Osteoblast (primary cell): ENCODE data around the gene MAPKAPK5. TPM values are rescaled to one million over a fixed set of nuclear protein-coding genes. Genes with fewer than 3 reads are reported as not detected.
"Not testable (repeated sequence)": the region's sequence is repeated elsewhere in the genome, so short reads cannot be mapped to it uniquely, and the experiment has no call there.

ENCODE experiments used
- DNase-seq: peaks from one replicate; pipeline ENCODE4 v3.0.0; 2011; ENCODE audit warnings: low spot score, mixed read lengths; ENCODE audit not compliant: insufficient read length; ENCODE audit errors: missing footprints
- H2AFZ ChIP-seq: 2 replicates; pipeline ENCODE4 v1.6.0; 2011; ENCODE audit warnings: mild to moderate bottlenecking, low read length
- H3K27ac ChIP-seq: 2 replicates; pipeline ENCODE4 v1.5.1; 2011; ENCODE audit warnings: mild to moderate bottlenecking, low read depth, low read length, moderate library complexity
- H3K27me3 ChIP-seq: 2 replicates; pipeline ENCODE4 v1.6.0; 2012; ENCODE audit warnings: mild to moderate bottlenecking, control low read depth, inconsistent platforms, low read length, moderate library complexity; ENCODE audit not compliant: insufficient read depth
- H3K36me3 ChIP-seq: 2 replicates; pipeline ENCODE4 v1.5.1; 2011; ENCODE audit warnings: mild to moderate bottlenecking, low read length, control low read depth, moderate library complexity; ENCODE audit not compliant: insufficient read depth
- H3K4me1 ChIP-seq: 2 replicates; pipeline ENCODE4 v1.5.1; 2011; ENCODE audit warnings: mild to moderate bottlenecking, low read length, control low read depth, moderate library complexity; ENCODE audit not compliant: insufficient read depth
- H3K4me2 ChIP-seq: 2 replicates; pipeline ENCODE4 v1.6.0; 2011; ENCODE audit warnings: mild to moderate bottlenecking, low read length; ENCODE audit not compliant: insufficient read depth
- H3K4me3 ChIP-seq: fragments of 200-600 bp; sonication (generic); 3 replicates; pipeline ENCODE4 v1.5.1; 2012; ENCODE audit warnings: mild to moderate bottlenecking, low read length, inconsistent platforms; ENCODE audit not compliant: insufficient read depth
- H3K79me2 ChIP-seq: 2 replicates; pipeline ENCODE4 v1.6.0; 2012; ENCODE audit warnings: mild to moderate bottlenecking, low read length, control low read depth, inconsistent platforms; ENCODE audit not compliant: insufficient read depth
- H3K9me3 ChIP-seq: 2 replicates; pipeline ENCODE4 v1.5.1; 2011; ENCODE audit warnings: low read depth, low read length, control low read depth
- H4K20me1 ChIP-seq: 2 replicates; pipeline ENCODE4 v1.6.0; 2012; ENCODE audit warnings: mild to moderate bottlenecking, low read length, control low read depth; ENCODE audit not compliant: insufficient read depth
- CTCF ChIP-seq: IDR thresholded peaks from 2 replicates; pipeline ENCODE4 v1.5.1; 2011; ENCODE audit warnings: mild to moderate bottlenecking, low read depth, low read length, moderate library complexity; ENCODE audit errors: extremely low read depth
- total RNA-seq: library from RNA; depleted of rRNA; stranded (reverse); fragments of >200 nt; gene quantifications from 2 replicates; pipeline ENCODE4 v1.2.3, GENCODE V29; 2012

MAPKAPK5 gene
- total RNA-seq, 1 donor, result 32.9 TPM

- H3K4me3 ChIP-seq, result no peak overlapping the region
- peaks cover 4% of the 10 kb centered on the region for H3K27me3 ChIP-seq
- no peaks in the 10 kb centered on the region for H4K20me1 ChIP-seq
- H3K9me3 ChIP-seq, result no peaks in the 10 kb centered on the region
- no peak for TF ChIP-seq CTCF
- H3K27ac ChIP-seq, result no peak overlapping the region
- H3K79me2 ChIP-seq, result no peaks in the 10 kb centered on the region
- no peaks in the 10 kb centered on the region for H3K4me1 ChIP-seq
- H3K4me2 ChIP-seq, result no peak overlapping the region
- H3K36me3 ChIP-seq, result no peaks in the 10 kb centered on the region
- DNase-seq, result no peak
- H2AFZ ChIP-seq, result no peak overlapping the region
Observed at GRCh38 chr12:111827907-111828306, 14.1 kb upstream of the MAPKAPK5 start.

GRCh38 chr12:111828338-111828979 lies 13.6 kb upstream of the MAPKAPK5 start:
- Histone ChIP-seq H3K4me2 (no peak overlapping the region), H3K27me3 (peaks cover 4% of the 10 kb centered on the region), H3K36me3 (no peaks in the 10 kb centered on the region), H4K20me1 (no peaks in the 10 kb centered on the region), H3K4me1 (no peaks in the 10 kb centered on the region), H3K4me3 (no peak overlapping the region), H3K27ac (no peak overlapping the region), H2AFZ (no peak overlapping the region), H3K9me3 (no peaks in the 10 kb centered on the region), H3K79me2 (no peaks in the 10 kb centered on the region)
- no peak for TF ChIP-seq CTCF
- no peak for DNase-seq

- H4K20me1 ChIP-seq, H3K4me3 ChIP-seq, H3K36me3 ChIP-seq, DNase-seq, H3K27ac ChIP-seq, H3K79me2 ChIP-seq, H3K4me2 ChIP-seq, H3K27me3 ChIP-seq, H3K4me1 ChIP-seq, H2AFZ ChIP-seq, H3K9me3 ChIP-seq: not testable (repeated sequence)
Observed at GRCh38 chr12:111829635-111830034, 12.4 kb upstream of the MAPKAPK5 start.

- not testable (repeated sequence) for H3K4me3 ChIP-seq, H3K27ac ChIP-seq, H3K4me2 ChIP-seq, H2AFZ ChIP-seq, DNase-seq, H3K27me3 ChIP-seq, H3K36me3 ChIP-seq, H3K79me2 ChIP-seq, H4K20me1 ChIP-seq, H3K4me1 ChIP-seq, H3K9me3 ChIP-seq
Observed at GRCh38 chr12:111834740-111835386, 7.2 kb upstream of the MAPKAPK5 start.

GRCh38 chr12:111835531-111836181 lies 6.4 kb upstream of the MAPKAPK5 start:
- not testable (repeated sequence) for H3K27ac ChIP-seq, H3K4me1 ChIP-seq, H3K4me2 ChIP-seq, H3K36me3 ChIP-seq, H3K27me3 ChIP-seq, DNase-seq, H3K4me3 ChIP-seq, H3K9me3 ChIP-seq, H4K20me1 ChIP-seq, H2AFZ ChIP-seq
- peaks cover 12% of the 10 kb centered on the region for H3K79me2 ChIP-seq
